ENCODE measurements around the gene VENTX.
A peak's percentile ranks its signal among the peaks of the same experiment; 100 is the strongest.
"Not testable (repeated sequence)": the region's sequence is repeated elsewhere in the genome, so short reads cannot be mapped to it uniquely, and the experiment has no call there.

Gene VENTX

DNA sequence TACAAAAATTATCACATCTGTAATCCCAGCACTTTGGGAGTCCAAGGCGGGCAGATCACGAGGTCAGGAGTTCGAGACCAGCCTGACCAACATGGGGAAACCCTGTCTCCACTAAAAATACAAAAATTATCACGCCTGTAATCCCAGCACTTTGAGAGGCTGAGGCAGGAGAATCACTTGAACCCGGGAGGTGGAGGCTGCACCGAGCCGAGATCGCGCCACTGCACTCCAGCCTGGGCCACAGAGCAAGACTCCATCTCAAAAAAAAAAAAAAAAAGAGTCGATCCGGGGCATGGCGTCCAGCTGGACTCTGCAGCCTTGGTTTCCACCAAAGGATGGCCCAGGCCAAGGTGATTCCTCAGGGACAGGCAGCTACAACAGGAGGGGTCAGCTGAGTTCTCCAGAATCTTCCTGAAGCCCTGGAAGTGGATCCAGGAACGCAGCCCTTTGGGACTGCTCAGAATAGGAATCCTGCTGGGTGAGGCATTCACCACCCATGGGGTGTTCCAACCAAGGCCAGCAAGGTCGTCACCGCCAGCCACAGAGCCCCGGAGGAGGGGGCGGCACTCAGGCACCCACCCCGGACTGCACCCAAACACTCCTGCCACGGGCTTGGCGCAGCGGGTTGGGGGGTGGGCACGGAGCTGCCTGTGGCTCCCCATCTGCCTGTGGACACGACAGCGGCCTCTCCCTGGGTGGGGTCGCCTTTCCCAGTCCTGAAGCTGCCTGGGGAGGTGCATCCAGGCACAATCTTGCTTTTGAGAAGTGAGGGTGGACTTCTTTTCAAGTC lies 19.7 kb upstream of the VENTX start:
- H4K20me1 ChIP-seq: peaks cover 0 to 38% (median 0%) of the 10 kb centered on the region in 11 experiments; a peak in 5 of 22 replicates
- peak overlapping the region in 2 of 11 experiments; percentile 62 to 71; a peak in 2 of 22 replicates for H3K4me2 ChIP-seq
- H3K4me3 ChIP-seq: no peak overlapping the region
- H3K4me1 ChIP-seq: peaks cover 4 to 22% (median 16%) of the 10 kb centered on the region in 10 experiments; a peak in 19 of 20 replicates
- H3K9ac ChIP-seq: no peak overlapping the region
- H3K27me3 ChIP-seq: peaks cover 0 to 27% (median 11%) of the 10 kb centered on the region in 11 experiments; a peak in 14 of 22 replicates
- no peaks in the 10 kb centered on the region for H3K9me3 ChIP-seq (replicated peaks in 1 of 11)
- H3K36me3 ChIP-seq: no peaks in the 10 kb centered on the region
- no peak overlapping the region for H3K27ac ChIP-seq
- TF ChIP-seq Cebpa-rat (IDR thresholded peaks at IDR 0.05): no peak

- Histone ChIP-seq H3K9ac (no peak overlapping the region), H4K20me1 (peaks cover 0 to 34% (median 0%) of the 10 kb centered on the region in 11 experiments; a peak in 4 of 22 replicates), H3K27ac (no peak overlapping the region), H3K4me2 (peak overlapping the region in 8 of 11 experiments; percentile 60 to 79 (median 68); a peak in 13 of 22 replicates), H3K36me3 (no peaks in the 10 kb centered on the region), H3K4me1 (peaks cover 4 to 20% (median 16%) of the 10 kb centered on the region in 10 experiments; a peak in 19 of 20 replicates), H3K4me3 (no peak overlapping the region), H3K9me3 (replicated peaks in 1 of 11) (no peaks in the 10 kb centered on the region), H3K27me3 (peaks cover under 1 to 22% (median 12%) of the 10 kb centered on the region in 11 experiments; a peak in 11 of 22 replicates)
- TF ChIP-seq Cebpa-rat (IDR thresholded peaks at IDR 0.05): no peak
These were observed 18.8 kb upstream of the VENTX start for GRCh38 chr10:133218891-133219290.

DNA sequence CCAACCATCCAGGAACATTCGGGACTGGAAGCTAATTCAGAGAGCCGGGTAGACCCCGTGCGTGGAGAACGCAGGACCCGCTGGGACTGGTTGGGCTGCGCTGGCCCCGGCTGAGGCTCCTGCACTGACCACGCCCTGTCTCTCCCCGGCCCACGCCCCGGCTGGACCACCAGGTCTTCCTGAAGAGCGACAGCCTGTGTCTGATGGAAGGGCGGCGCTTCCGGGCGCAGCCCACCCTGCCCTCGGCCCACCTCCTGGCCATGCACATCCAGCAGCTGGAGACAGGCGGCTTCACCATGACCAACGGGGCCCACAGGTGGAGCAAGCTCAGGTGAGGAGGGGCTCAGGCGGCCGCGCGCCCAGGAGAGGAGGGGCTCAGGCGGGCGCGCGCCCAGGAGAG lies 17.9 kb upstream of the VENTX start:
- no peak overlapping the region for H3K4me3 ChIP-seq
- H3K9me3 ChIP-seq (replicated peaks in 1 of 11): no peaks in the 10 kb centered on the region
- H4K20me1 ChIP-seq: peaks cover 0 to 32% (median 0%) of the 10 kb centered on the region in 11 experiments; a peak in 4 of 22 replicates
- H3K4me2 ChIP-seq: peak overlapping the region in 9 of 11 experiments; percentile 45 to 79 (median 66); a peak in 17 of 22 replicates
- peaks cover 9 to 25% (median 21%) of the 10 kb centered on the region in 11 experiments; a peak in 19 of 22 replicates for H3K27me3 ChIP-seq
- H3K36me3 ChIP-seq: no peaks in the 10 kb centered on the region
- TF ChIP-seq Cebpa-rat (IDR thresholded peaks at IDR 0.05): no peak
- H3K4me1 ChIP-seq: peaks cover 7 to 26% (median 20%) of the 10 kb centered on the region in 10 experiments
- H3K27ac ChIP-seq: no peak overlapping the region
- no peak overlapping the region for H3K9ac ChIP-seq

DNA sequence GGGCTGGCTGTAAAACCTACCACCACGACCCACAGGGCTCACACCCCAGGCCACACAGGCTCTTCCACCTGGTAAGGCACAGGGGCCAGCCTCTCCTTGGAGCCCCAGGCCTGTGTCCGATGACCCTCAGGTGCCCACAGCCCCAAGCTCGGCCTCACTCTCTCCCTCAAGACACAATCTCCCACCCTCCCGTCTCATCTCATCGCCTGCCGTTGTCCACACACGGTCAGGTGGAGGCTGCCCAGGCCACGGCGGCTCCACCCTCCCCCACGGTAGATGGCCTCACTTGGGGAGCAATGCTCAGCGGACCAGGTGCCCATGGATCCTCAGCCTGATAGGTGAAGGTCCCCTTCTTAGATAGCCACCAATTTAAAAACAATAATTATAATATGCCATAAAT lies 16.3 kb upstream of the VENTX start:
- Histone ChIP-seq H3K9me3 (replicated peaks in 1 of 11) (no peaks in the 10 kb centered on the region), H3K27me3 (peaks cover 20 to 40% (median 36%) of the 10 kb centered on the region in 11 experiments), H3K9ac (no peak overlapping the region), H3K4me3 (no peak overlapping the region), H3K27ac (no peak overlapping the region), H3K4me2 (no peak overlapping the region), H4K20me1 (peaks cover 0 to 21% (median 0%) of the 10 kb centered on the region in 11 experiments; a peak in 4 of 22 replicates), H3K4me1 (peaks cover 22 to 41% (median 35%) of the 10 kb centered on the region in 10 experiments), H3K36me3 (no peaks in the 10 kb centered on the region)
- no peak for TF ChIP-seq Cebpa-rat (IDR thresholded peaks at IDR 0.05)

DNA sequence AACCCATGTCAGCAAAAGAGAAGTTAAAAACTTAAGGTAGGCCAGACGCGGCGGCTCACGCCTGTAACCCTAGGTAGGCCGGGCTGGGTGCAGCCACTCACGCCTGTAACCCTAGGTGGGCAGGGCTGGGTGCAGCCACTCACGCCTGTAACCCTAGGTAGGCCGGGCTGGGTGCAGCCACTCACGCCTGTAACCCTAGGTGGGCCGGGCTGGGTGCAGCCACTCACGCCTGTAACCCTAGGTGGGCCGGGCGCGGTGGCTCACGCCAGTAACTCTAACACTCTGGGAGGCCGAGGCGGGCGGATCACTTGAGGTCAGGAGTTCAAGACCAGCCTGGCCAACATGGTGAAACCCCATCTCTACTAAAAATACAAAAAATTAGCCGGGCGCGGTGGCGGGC lies 15.9 kb upstream of the VENTX start:
- not testable (repeated sequence) for H3K4me2 ChIP-seq; H3K36me3 ChIP-seq; H3K9me3 ChIP-seq (replicated peaks in 1 of 11); H3K27ac ChIP-seq; H3K9ac ChIP-seq; H3K4me3 ChIP-seq
- peaks cover 0 to 21% (median 0%) of the 10 kb centered on the region in 11 experiments; a peak in 4 of 22 replicates for H4K20me1 ChIP-seq
- peaks cover 24 to 45% (median 41%) of the 10 kb centered on the region in 11 experiments for H3K27me3 ChIP-seq
- peaks cover 25 to 45% (median 40%) of the 10 kb centered on the region in 10 experiments for H3K4me1 ChIP-seq

DNA sequence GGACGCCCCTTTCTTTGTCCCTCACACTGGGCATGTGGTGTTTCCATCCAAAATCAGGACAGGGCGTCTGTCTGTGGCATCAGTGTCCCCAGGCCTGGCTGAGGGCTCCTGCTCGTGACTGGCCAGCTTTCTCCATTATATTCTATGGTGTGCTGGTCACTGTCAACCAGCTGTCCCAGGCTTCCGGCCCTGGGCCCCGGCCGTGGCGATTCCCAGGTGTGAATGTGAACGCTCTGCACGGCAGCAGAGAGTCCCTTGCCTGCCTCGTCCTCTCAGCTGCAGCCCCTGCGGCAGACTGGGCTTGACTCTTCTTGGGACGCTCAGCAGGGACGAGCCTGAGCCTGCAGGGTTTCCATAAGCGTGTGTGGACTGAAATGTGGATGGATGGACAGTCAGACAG lies 13.6 kb upstream of the VENTX start:
- Histone ChIP-seq H3K27me3 (peaks cover 47 to 63% (median 62%) of the 10 kb centered on the region in 11 experiments), H3K4me2 (peak overlapping the region in 1 of 11 experiments; percentile 92; a peak in 1 of 22 replicates), H3K9me3 (replicated peaks in 1 of 11) (no peaks in the 10 kb centered on the region), H3K9ac (no peak overlapping the region), H3K4me3 (no peak overlapping the region), H3K4me1 (peaks cover 25 to 40% (median 36%) of the 10 kb centered on the region in 10 experiments), H4K20me1 (peaks cover 0 to 24% (median 2%) of the 10 kb centered on the region in 11 experiments; a peak in 6 of 22 replicates), H3K36me3 (no peaks in the 10 kb centered on the region), H3K27ac (no peak overlapping the region)
- no peak for TF ChIP-seq Cebpa-rat (IDR thresholded peaks at IDR 0.05)

DNA sequence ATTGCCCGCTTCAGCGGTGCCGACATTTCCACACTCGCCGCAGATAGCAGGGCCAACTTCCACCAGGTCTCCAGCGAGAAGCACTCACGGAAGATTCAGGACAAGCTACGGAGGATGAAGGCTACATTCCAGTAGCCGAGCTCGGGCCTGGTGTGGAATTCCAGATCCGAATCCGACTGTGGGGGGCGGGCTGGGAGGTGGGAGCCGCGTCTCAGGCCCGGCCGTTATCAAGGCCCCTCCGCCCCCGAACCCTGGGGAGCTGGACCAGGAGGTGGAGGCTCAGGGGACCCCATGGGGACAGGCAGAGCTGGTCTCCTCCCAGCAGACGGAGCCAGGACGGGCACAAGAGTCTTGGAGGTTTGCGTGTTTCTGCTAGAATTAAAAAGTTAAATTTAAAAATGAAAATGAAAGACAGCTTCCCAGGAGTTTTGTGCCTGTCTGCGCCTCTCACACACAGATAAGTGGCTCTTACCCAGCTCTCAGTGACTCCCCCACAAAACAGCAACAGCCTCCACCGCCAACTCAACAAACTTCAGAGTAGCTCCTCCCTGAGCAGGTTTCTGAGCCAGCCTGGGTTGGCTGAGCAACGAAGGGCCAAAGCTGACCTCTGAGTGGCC lies 12.8 kb upstream of the VENTX start:
- Histone ChIP-seq H3K36me3 (no peaks in the 10 kb centered on the region), H3K4me2 (peak overlapping the region; percentile 80 to 95 (median 91)), H3K27ac (peak overlapping the region in 10 of 11 experiments; percentile 28 to 60 (median 46); a peak in 15 of 22 replicates), H3K9ac (peak overlapping the region in 9 of 11 experiments; percentile 13 to 55 (median 32); a peak in 10 of 22 replicates), H3K9me3 (replicated peaks in 1 of 11) (no peaks in the 10 kb centered on the region), H3K4me3 (peak overlapping the region in 4 of 10 experiments; percentile 11 to 40 (median 20); a peak in 6 of 20 replicates), H4K20me1 (peaks cover 0 to 27% (median 5%) of the 10 kb centered on the region in 11 experiments; a peak in 6 of 22 replicates), H3K4me1 (peaks cover 22 to 38% (median 32%) of the 10 kb centered on the region in 10 experiments), H3K27me3 (peaks cover 55 to 63% (median 62%) of the 10 kb centered on the region in 11 experiments)
- no peak for TF ChIP-seq Cebpa-rat (IDR thresholded peaks at IDR 0.05)

- no peaks in the 10 kb centered on the region for H3K36me3 ChIP-seq
- 0 out of 22 replicates have a peak, but pooled peaks cover 0 to 4% (median 0%) of the 10 kb centered on the region in 11 experiments for H3K9me3 ChIP-seq (replicated peaks in 1 of 11)
- TF ChIP-seq Cebpa-rat (IDR thresholded peaks at IDR 0.05): no peak
- H3K27ac ChIP-seq: peak overlapping the region in 10 of 11 experiments; percentile 28 to 60 (median 46); a peak in 14 of 22 replicates
- peaks cover 64 to 71% (median 70%) of the 10 kb centered on the region in 11 experiments for H3K27me3 ChIP-seq
- peaks cover 20 to 41% (median 32%) of the 10 kb centered on the region in 10 experiments for H3K4me1 ChIP-seq
- peaks cover 0 to 32% (median 6%) of the 10 kb centered on the region in 11 experiments; a peak in 7 of 22 replicates for H4K20me1 ChIP-seq
- peak overlapping the region; percentile 80 to 95 (median 91) for H3K4me2 ChIP-seq
- H3K9ac ChIP-seq: peak overlapping the region in 9 of 11 experiments; percentile 2 to 55 (median 32); a peak in 9 of 22 replicates
- peak overlapping the region in 7 of 10 experiments; percentile 11 to 40 (median 14); a peak in 8 of 20 replicates for H3K4me3 ChIP-seq
These were observed 11.9 kb upstream of the VENTX start for GRCh38 chr10:133225707-133226191.
